Measurements from ENCODE around the gene KIRREL1. TPM values are rescaled to one million over a fixed set of nuclear protein-coding genes. Genes with fewer than 3 reads are reported as not detected.

KIRREL1 gene
- total and polyA plus RNA-seq, 2 experiments from 2014 or later: 5.1 to 35.2 TPM

- Histone ChIP-seq H3K36me3 (ENCODE audit: insufficient read depth) (peaks cover 8% of the 10 kb centered on the region; the same call in 1 of the 2 replicates), H3K4me3 (no peak overlapping the region), H3K4me2 (no peak overlapping the region), H3K4me1 (ENCODE audit: insufficient read depth) (peaks cover 35% of the 10 kb centered on the region), H2AFZ (no peak overlapping the region), H3K27me3 (ENCODE audit: insufficient read depth) (no peaks in the 10 kb centered on the region), H3K79me2 (replicated peaks; ENCODE audit: insufficient read depth) (no peaks in the 10 kb centered on the region), H4K20me1 (replicated peaks; ENCODE audit: insufficient read depth) (no peaks in the 10 kb centered on the region), H3K27ac (ENCODE audit: low read depth) (peak overlapping the region; percentile 53; the same call in 1 of the 2 replicates), H3K9me2 (ENCODE audit: insufficient read depth) (no peaks in the 10 kb centered on the region), H3F3A (replicated peaks; ENCODE audit: low read depth) (no peaks in the 10 kb centered on the region)
- TF ChIP-seq STAT1 (IDR thresholded peaks at IDR 0.05; ENCODE audit: unreplicated experiment) (no peak), ETS1 (IDR thresholded peaks at IDR 0.05) (peak; percentile 49; the same call in 1 of the 2 replicates), POLR2AphosphoS5 (IDR thresholded peaks at IDR 0.05; ENCODE audit: low read depth) (no peak), CTCF (conservative IDR thresholded peaks at IDR 0.05; ENCODE audit: low read depth in 2 of 2) (peak; percentile 97), ZNF331 (CRISPR knock-in tag; IDR thresholded peaks at IDR 0.05; ENCODE audit: low read depth) (no peak)
- ATAC-seq: peak; percentile 90
- Mint-ChIP-seq H3K4me3 (no peak overlapping the region), H3K4me1 (peaks cover 46% of the 10 kb centered on the region), H3K36me3 (ENCODE audit: low read depth) (peaks cover 56% of the 10 kb centered on the region), H3K27ac (no peak overlapping the region), H3K9me3 (no peaks in the 10 kb centered on the region), H3K27me3 (ENCODE audit: insufficient read depth, low read depth, poor library complexity) (peaks cover 18% of the 10 kb centered on the region)
- DNase-seq (ENCODE audit: low spot score): peak; percentile 85
Measured at GRCh38 chr1:158095737-158096335, 102.4 kb downstream of the KIRREL1 start.

- Mint-ChIP-seq H3K4me1 (peaks cover 70% of the 10 kb centered on the region), H3K4me3 (no peak overlapping the region), H3K36me3 (ENCODE audit: low read depth) (peaks cover 32% of the 10 kb centered on the region), H3K9me3 (no peaks in the 10 kb centered on the region), H3K27ac (0 out of 2 replicates have a peak overlapping the region, but pooled peaks have one; percentile 28), H3K27me3 (ENCODE audit: insufficient read depth, low read depth, poor library complexity) (peaks cover 24% of the 10 kb centered on the region)
- Histone ChIP-seq H3K4me2 (peak overlapping the region; percentile 48; the same call in 1 of the 2 replicates), H3K9me2 (ENCODE audit: insufficient read depth) (no peaks in the 10 kb centered on the region), H3K4me1 (ENCODE audit: insufficient read depth) (peaks cover 58% of the 10 kb centered on the region), H3K27ac (ENCODE audit: low read depth) (no peak overlapping the region), H2AFZ (no peak overlapping the region), H3K4me3 (no peak overlapping the region), H4K20me1 (replicated peaks; ENCODE audit: insufficient read depth) (no peaks in the 10 kb centered on the region), H3K79me2 (replicated peaks; ENCODE audit: insufficient read depth) (no peaks in the 10 kb centered on the region), H3K27me3 (ENCODE audit: insufficient read depth) (no peaks in the 10 kb centered on the region), H3F3A (replicated peaks; ENCODE audit: low read depth) (peaks cover 4% of the 10 kb centered on the region; the same call in 1 of the 2 replicates), H3K36me3 (ENCODE audit: insufficient read depth) (no peaks in the 10 kb centered on the region; the same call in 1 of the 2 replicates)
- ATAC-seq (peak; percentile 7; the same call in 1 of the 3 replicates), DNase-seq (ENCODE audit: low spot score) (no peak)
- TF ChIP-seq CREB1 (CRISPR knock-in tag; IDR thresholded peaks at IDR 0.05; ENCODE audit: low read depth) (no peak), STAT1 (IDR thresholded peaks at IDR 0.05; ENCODE audit: unreplicated experiment) (no peak), JUNB (IDR thresholded peaks at IDR 0.05; ENCODE audit: unreplicated experiment) (no peak), ZNF114 (CRISPR knock-in tag; IDR thresholded peaks at IDR 0.05) (no peak), NANOG (IDR thresholded peaks at IDR 0.05; ENCODE audit: borderline replicate concordance) (no peak), EZH2phosphoT487 (IDR thresholded peaks at IDR 0.05; ENCODE audit: unreplicated experiment) (no peak), POLR2AphosphoS5 (IDR thresholded peaks at IDR 0.05; ENCODE audit: low read depth) (no peak), REST (IDR thresholded peaks at IDR 0.05; ENCODE audit: unreplicated experiment) (no peak)
Measured at GRCh38 chr1:158098256-158098655, 104.8 kb downstream of the KIRREL1 start.

All from GM23338 (cell line).